Measurements from ENCODE around the gene PPP2R2C. TPM values are rescaled to one million over a fixed set of nuclear protein-coding genes. Genes with fewer than 3 reads are reported as not detected.

PPP2R2C gene
- total and polyA plus RNA-seq, 2 experiments from 2014 or later = not detected

DNA sequence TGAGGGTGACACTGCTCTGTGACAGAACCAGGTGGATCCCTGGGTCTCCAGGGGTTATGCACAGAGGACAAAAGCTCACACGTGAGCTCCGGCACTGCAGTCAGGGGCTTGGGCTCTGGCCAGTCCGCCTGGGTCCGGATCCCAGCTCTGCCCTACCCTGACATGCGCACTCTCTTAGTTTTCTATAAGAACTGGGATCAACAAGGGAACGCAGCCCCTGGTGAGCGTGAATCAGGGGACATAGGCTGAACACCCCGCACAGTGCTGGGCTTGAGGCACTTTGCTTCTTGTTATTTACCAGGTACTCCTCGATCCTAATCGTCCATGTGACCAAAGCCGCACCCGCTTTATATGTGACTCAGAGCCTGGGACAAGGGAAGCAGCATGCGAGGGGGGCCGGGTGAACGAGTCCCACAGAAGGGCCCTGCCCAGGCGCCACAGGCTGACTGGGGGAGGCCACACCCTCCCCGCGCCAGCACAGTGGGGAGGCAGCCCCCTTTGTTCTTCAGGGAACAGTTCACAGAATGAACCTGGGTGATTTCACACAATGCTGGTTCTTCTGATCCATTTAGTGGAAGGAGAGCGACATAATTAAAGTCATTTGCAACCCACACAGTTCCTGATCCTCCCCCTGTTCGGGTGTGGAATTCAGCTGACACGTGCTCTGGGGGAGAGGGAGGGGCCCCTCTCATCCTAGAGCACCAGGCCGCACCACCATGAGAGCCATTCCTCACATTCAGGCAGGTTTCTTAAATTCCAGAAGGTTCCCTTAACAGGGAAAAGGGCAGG is 147.2 kb downstream of the PPP2R2C start:
- no peak for TF ChIP-seq EZH2 (IDR thresholded peaks at IDR 0.05; ENCODE audit: insufficient read depth, poor library complexity, severe bottlenecking)
- TF ChIP-seq EZH2phosphoT487 (IDR thresholded peaks at IDR 0.05; ENCODE audit: insufficient read depth, low read depth) = no peak
- peak overlapping the region; percentile 10; the same call in 1 of the 2 replicates for H3K4me3 ChIP-seq
- H3K9ac ChIP-seq = no peak overlapping the region
- H3K4me2 ChIP-seq (ENCODE audit: unreplicated experiment) = no peak overlapping the region
- H3F3A ChIP-seq (ENCODE audit: insufficient read depth) = no peaks in the 10 kb centered on the region
- no peaks in the 10 kb centered on the region for H3K9me2 ChIP-seq (ENCODE audit: insufficient read depth)
- H3K79me2 ChIP-seq (ENCODE audit: insufficient read depth) = no peaks in the 10 kb centered on the region
- H3K9me3 ChIP-seq (ENCODE audit: low read depth) = no peaks in the 10 kb centered on the region
- no peak overlapping the region for H3K27ac ChIP-seq
- in situ Hi-C loops (cut with MboI) = loop anchor here (5.0 kb wide), 1 partner anchor 58 kb away; the partner anchor contains the start of gene WFS1
- peaks cover 26% of the 10 kb centered on the region; the same call in 1 of the 2 replicates for H3K27me3 ChIP-seq (replicated peaks; ENCODE audit: insufficient read depth)
- no peaks in the 10 kb centered on the region for H4K20me1 ChIP-seq (ENCODE audit: insufficient read depth)
- DNase-seq = peak; percentile 79
- no peaks in the 10 kb centered on the region; the same call in 1 of the 2 replicates for H3K4me1 ChIP-seq (ENCODE audit: insufficient read depth)
- 18 to 21% methylated on average over 22 of the region's 22 CpGs for WGBS, 2 experiments (ENCODE audit: low coverage in 1 of 2, low lambda C conversion rate in 2 of 2, missing lambda C conversion rate in 2 of 2)
- H2AFZ ChIP-seq = peak overlapping the region; percentile 39
- H3K36me3 ChIP-seq (ENCODE audit: low read depth) = no peaks in the 10 kb centered on the region

DNA sequence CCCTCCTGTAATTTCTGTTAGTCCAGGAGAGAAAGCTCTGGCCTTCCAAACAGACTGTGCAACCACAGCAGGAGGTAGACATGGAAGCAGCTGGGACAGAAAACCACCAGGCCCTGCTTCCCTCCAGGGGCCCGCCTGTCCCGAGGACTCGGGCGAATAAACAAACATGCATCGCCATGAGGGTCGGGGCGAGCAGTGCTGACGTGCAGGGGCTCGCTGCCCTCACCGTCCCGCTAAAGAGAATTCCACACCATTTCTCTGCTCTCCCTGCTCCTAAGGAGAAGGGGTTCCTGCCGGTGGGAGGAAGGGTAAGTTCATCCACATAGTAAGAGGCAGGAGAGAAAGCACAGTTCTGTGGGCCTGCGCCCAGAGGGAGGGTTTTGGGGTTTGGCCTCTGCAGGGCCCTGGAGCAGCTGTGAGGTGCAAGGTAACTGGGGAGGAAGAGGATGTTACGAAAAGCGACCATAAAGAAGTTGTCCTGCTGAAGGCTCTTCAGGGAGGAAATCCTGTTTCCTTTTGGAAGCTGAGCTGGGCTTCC is 147.9 kb downstream of the PPP2R2C start:
- no peak overlapping the region for H2AFZ ChIP-seq
- no peaks in the 10 kb centered on the region for H3K9me2 ChIP-seq (ENCODE audit: insufficient read depth)
- no peak for TF ChIP-seq EZH2phosphoT487 (IDR thresholded peaks at IDR 0.05; ENCODE audit: insufficient read depth, low read depth)
- TF ChIP-seq EZH2 (IDR thresholded peaks at IDR 0.05; ENCODE audit: insufficient read depth, poor library complexity, severe bottlenecking) = no peak
- H4K20me1 ChIP-seq (ENCODE audit: insufficient read depth) = no peaks in the 10 kb centered on the region
- WGBS, 2 experiments (ENCODE audit: low coverage in 1 of 2, low lambda C conversion rate in 2 of 2, missing lambda C conversion rate in 2 of 2) = 66 to 70% methylated on average over 15 of the region's 15 CpGs
- peaks cover 21% of the 10 kb centered on the region; the same call in 1 of the 2 replicates for H3K27me3 ChIP-seq (replicated peaks; ENCODE audit: insufficient read depth)
- no peak overlapping the region for H3K4me3 ChIP-seq
- H3F3A ChIP-seq (ENCODE audit: insufficient read depth) = no peaks in the 10 kb centered on the region
- no peaks in the 10 kb centered on the region for H3K9me3 ChIP-seq (ENCODE audit: low read depth)
- no peak overlapping the region for H3K9ac ChIP-seq
- in situ Hi-C loops (cut with MboI) = no loop called here
- H3K4me1 ChIP-seq (ENCODE audit: insufficient read depth) = no peaks in the 10 kb centered on the region; the same call in 1 of the 2 replicates
- H3K79me2 ChIP-seq (ENCODE audit: insufficient read depth) = no peaks in the 10 kb centered on the region
- no peak overlapping the region for H3K4me2 ChIP-seq (ENCODE audit: unreplicated experiment)
- DNase-seq = no peak
- no peak overlapping the region for H3K27ac ChIP-seq
- H3K36me3 ChIP-seq (ENCODE audit: low read depth) = no peaks in the 10 kb centered on the region

DNA sequence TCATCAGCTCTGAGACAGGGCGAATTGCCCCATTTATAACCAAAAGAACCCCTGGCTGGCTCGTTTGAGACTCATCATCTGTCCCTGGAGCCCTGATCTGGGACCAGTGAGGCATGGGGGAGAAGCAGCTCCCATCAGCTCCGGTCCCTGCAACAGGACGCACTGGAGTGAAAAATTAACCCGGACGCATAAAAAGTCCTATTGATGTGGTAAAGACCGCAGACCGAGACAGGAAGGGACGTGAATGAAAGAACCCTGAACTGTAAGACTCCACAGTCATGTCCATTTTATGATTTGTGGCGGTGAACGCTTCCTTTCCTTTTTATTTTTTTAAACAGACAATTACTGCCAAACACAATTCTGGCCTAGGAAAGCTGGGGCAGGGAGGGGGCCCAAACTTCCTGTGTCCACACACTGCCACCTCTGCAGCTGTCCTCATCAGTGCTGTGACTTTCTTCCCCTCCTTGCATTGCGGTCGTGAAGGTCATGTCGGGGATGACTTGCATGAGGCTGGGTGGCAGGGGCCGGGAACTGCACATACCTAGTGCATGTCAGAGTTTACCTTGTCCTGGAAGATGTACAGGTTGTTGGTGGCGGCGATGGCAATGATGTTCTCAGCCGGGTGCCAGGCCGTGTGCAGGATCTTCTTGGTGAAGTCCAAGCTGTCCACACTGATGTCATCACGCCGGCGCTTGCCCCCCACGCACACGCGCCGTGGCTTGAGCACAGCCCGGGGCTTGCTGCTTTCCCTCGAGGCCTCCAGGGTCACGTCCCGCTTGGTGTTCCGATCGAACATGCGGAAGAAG is 149.4 kb downstream of the PPP2R2C start:
- in situ Hi-C loops (cut with MboI) = no loop called here
- Histone ChIP-seq H3K27me3 (replicated peaks; ENCODE audit: insufficient read depth) (peaks cover 16% of the 10 kb centered on the region; the same call in 1 of the 2 replicates), H3K9me2 (ENCODE audit: insufficient read depth) (no peaks in the 10 kb centered on the region), H3K36me3 (ENCODE audit: low read depth) (no peaks in the 10 kb centered on the region), H3K9me3 (ENCODE audit: low read depth) (no peaks in the 10 kb centered on the region), H3K4me3 (no peak overlapping the region), H3F3A (ENCODE audit: insufficient read depth) (no peaks in the 10 kb centered on the region), H4K20me1 (ENCODE audit: insufficient read depth) (no peaks in the 10 kb centered on the region), H3K4me2 (ENCODE audit: unreplicated experiment) (no peak overlapping the region), H2AFZ (no peak overlapping the region), H3K4me1 (ENCODE audit: insufficient read depth) (no peaks in the 10 kb centered on the region; the same call in 1 of the 2 replicates), H3K27ac (no peak overlapping the region), H3K79me2 (ENCODE audit: insufficient read depth) (no peaks in the 10 kb centered on the region), H3K9ac (no peak overlapping the region)
- TF ChIP-seq EZH2phosphoT487 (IDR thresholded peaks at IDR 0.05; ENCODE audit: insufficient read depth, low read depth) (no peak), EZH2 (IDR thresholded peaks at IDR 0.05; ENCODE audit: insufficient read depth, poor library complexity, severe bottlenecking) (no peak)
- no peak for DNase-seq
- WGBS, 2 experiments (ENCODE audit: low coverage in 1 of 2, low lambda C conversion rate in 2 of 2, missing lambda C conversion rate in 2 of 2) = 79 to 80% methylated on average over 33 of the region's 33 CpGs

DNA sequence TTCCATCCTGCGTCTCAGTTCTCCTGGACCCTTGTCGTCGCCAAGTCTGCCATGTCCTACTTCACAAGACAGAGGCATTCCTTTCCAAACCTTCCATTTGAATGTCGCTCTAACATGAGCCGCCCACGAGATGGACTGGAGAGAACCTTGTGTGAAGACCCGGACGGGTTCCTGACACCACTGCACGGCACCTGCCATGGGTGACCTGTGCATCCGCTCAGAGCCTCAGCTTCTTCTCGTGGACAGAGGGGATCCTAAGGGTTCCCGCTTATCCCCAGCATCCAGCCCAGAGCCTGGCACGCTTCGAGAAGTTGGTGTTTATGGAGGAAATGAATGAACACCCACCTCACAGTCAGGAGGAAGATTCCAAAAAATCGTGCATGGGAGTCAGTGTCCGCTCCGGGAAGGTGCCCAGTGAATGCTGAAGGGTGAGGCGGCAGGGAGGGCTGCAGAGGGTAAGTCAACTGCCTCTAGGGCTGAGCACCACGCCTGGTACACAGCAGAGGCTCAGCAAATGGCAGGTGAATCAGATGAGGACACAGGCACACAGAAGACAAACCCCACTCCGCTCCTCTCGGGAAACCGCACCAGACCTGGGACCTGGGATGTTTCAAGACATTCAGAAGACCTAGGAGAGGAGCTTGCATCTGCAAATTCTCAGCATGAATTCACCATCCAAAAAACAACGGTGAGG is 150.2 kb downstream of the PPP2R2C start:
- in situ Hi-C loops (cut with MboI) = no loop called here
- whole genome bisulfite sequencing, 2 experiments (ENCODE audit: low coverage in 1 of 2, low lambda C conversion rate in 2 of 2, missing lambda C conversion rate in 2 of 2) = 72 to 75% methylated on average over 21 of the region's 23 CpGs
- TF ChIP-seq EZH2phosphoT487 (IDR thresholded peaks at IDR 0.05; ENCODE audit: insufficient read depth, low read depth) (no peak), EZH2 (IDR thresholded peaks at IDR 0.05; ENCODE audit: insufficient read depth, poor library complexity, severe bottlenecking) (no peak)

More for the DNA sequence above, 150.2 kb downstream of the PPP2R2C start:
- no peak overlapping the region for H3K4me2 ChIP-seq (ENCODE audit: unreplicated experiment)
- no peak for DNase-seq
- H3K36me3 ChIP-seq (ENCODE audit: low read depth) = no peaks in the 10 kb centered on the region
- no peaks in the 10 kb centered on the region for H3K9me3 ChIP-seq (ENCODE audit: low read depth)
- no peak overlapping the region for H3K27ac ChIP-seq
- no peak overlapping the region for H3K4me3 ChIP-seq
- no peaks in the 10 kb centered on the region for H3K79me2 ChIP-seq (ENCODE audit: insufficient read depth)
- H4K20me1 ChIP-seq (ENCODE audit: insufficient read depth) = no peaks in the 10 kb centered on the region
- H3F3A ChIP-seq (ENCODE audit: insufficient read depth) = no peaks in the 10 kb centered on the region
- no peaks in the 10 kb centered on the region; the same call in 1 of the 2 replicates for H3K4me1 ChIP-seq (ENCODE audit: insufficient read depth)
- no peaks in the 10 kb centered on the region for H3K9me2 ChIP-seq (ENCODE audit: insufficient read depth)
- H3K9ac ChIP-seq = no peak overlapping the region
- H3K27me3 ChIP-seq (replicated peaks; ENCODE audit: insufficient read depth) = peaks cover 15% of the 10 kb centered on the region; the same call in 1 of the 2 replicates
- no peak overlapping the region for H2AFZ ChIP-seq
